Skeletal muscle tissue (tissue), 4 donors: ENCODE results near the gene NCOR1. TPM values are rescaled to one million over a fixed set of nuclear protein-coding genes. Genes with fewer than 3 reads are reported as not detected.

Experiments used
- H3K27ac ChIP-seq: one replicate; pipeline ENCODE4 v1.7.0; 2013; ENCODE audit warnings: mild to moderate bottlenecking, low read depth, low read length, inconsistent platforms
- H3K27me3 ChIP-seq, 3 donors: one replicate each; pipeline ENCODE4 v1.7.0; 2013; ENCODE audit warnings: low read length in 3 of 3; ENCODE audit not compliant: control insufficient read depth in 3 of 3, insufficient read depth in 3 of 3
- H3K36me3 ChIP-seq, 3 donors: one replicate each; pipeline ENCODE4 v1.7.0; 2013; ENCODE audit warnings: low read length in 3 of 3; ENCODE audit not compliant: control insufficient read depth in 3 of 3, insufficient read depth in 3 of 3
- H3K4me1 ChIP-seq, 3 donors: one replicate each; pipeline ENCODE4 v1.7.0; 2013; ENCODE audit warnings: low read length in 3 of 3, mild to moderate bottlenecking in 3 of 3; ENCODE audit not compliant: control insufficient read depth in 3 of 3, insufficient read depth in 3 of 3
- H3K4me3 ChIP-seq, 3 donors: one replicate each; pipeline ENCODE4 v1.7.0; 2013; ENCODE audit warnings: low read length in 3 of 3
- H3K9ac ChIP-seq, 3 donors: one replicate each; pipeline ENCODE4 v1.7.0; 2013; ENCODE audit warnings: low read length in 3 of 3, mild to moderate bottlenecking in 3 of 3, moderate library complexity in 2 of 3, low read depth in 1 of 3
- H3K9me3 ChIP-seq, 3 donors: one replicate each; pipeline ENCODE4 v1.7.0; 2013; ENCODE audit warnings: low read length in 3 of 3; ENCODE audit not compliant: control insufficient read depth in 3 of 3
- total RNA-seq: library from RNA; depleted of rRNA; stranded (reverse); fragments of >200 nt; gene quantifications from one replicate; pipeline ENCODE4 v1.2.3, GENCODE V29; 2014
- donor health status: Osteomylitis.

Gene NCOR1
- 50.1 TPM for total RNA-seq

- Histone ChIP-seq H3K9ac (peak within 1 kb of the TSS; percentile 91 to 96 (median 93)), H3K27ac (peak within 1 kb of the TSS; percentile 94), H3K9me3 (no peaks in the 10 kb centered on the region), H3K27me3 (no peaks in the 10 kb centered on the region), H3K4me3 (peak within 1 kb of the TSS; percentile 88 to 99 (median 96)), H3K36me3 (no peaks in the 10 kb centered on the region), H3K4me1 (peaks cover 16 to 28% (median 19%) of the 10 kb centered on the region in 3 donors)
These were observed at the start of gene NCOR1 for GRCh38 chr17:16215273-16215964. Gene NCOR1, minus strand, starts transcription at chr17:16215534. Its CDS starts 20,965 bp downstream, at chr17:16194569.

- H3K36me3 ChIP-seq = no peaks in the 10 kb centered on the region
- H3K27ac ChIP-seq = no peak overlapping the region
- no peak overlapping the region for H3K4me3 ChIP-seq
- no peaks in the 10 kb centered on the region for H3K9me3 ChIP-seq
- peaks cover 12 to 16% (median 14%) of the 10 kb centered on the region in 3 donors for H3K4me1 ChIP-seq
- no peak overlapping the region for H3K9ac ChIP-seq
- no peaks in the 10 kb centered on the region for H3K27me3 ChIP-seq
These were observed 46.9 kb upstream of the NCOR1 start for GRCh38 chr17:16262201-16262600.

- Histone ChIP-seq H3K9me3 (no peaks in the 10 kb centered on the region), H3K36me3 (no peaks in the 10 kb centered on the region), H3K4me3 (no peak overlapping the region), H3K4me1 (peaks cover 21 to 26% (median 21%) of the 10 kb centered on the region in 3 donors), H3K9ac (no peak overlapping the region), H3K27ac (no peak overlapping the region), H3K27me3 (no peaks in the 10 kb centered on the region)
These were observed 45.7 kb upstream of the NCOR1 start for GRCh38 chr17:16261049-16261448.

- H3K4me1 ChIP-seq = peaks cover 31 to 34% (median 32%) of the 10 kb centered on the region in 3 donors
- H3K4me3 ChIP-seq = peak overlapping the region in 2 of 3 donors; percentile 51 to 58
- peak overlapping the region; percentile 56 for H3K27ac ChIP-seq
- peak overlapping the region in 1 of 3 donors; percentile 68 for H3K9ac ChIP-seq
- H3K9me3 ChIP-seq = no peaks in the 10 kb centered on the region
- H3K36me3 ChIP-seq = no peaks in the 10 kb centered on the region
- no peaks in the 10 kb centered on the region for H3K27me3 ChIP-seq
These were observed 44.6 kb upstream of the NCOR1 start for GRCh38 chr17:16259926-16260325.

- H3K4me1 ChIP-seq = peaks cover 31 to 34% (median 33%) of the 10 kb centered on the region in 3 donors
- no peaks in the 10 kb centered on the region for H3K27me3 ChIP-seq
- H3K9me3 ChIP-seq = no peaks in the 10 kb centered on the region
- no peak overlapping the region for H3K4me3 ChIP-seq
- H3K27ac ChIP-seq = no peak overlapping the region
- H3K9ac ChIP-seq = no peak overlapping the region
- no peaks in the 10 kb centered on the region for H3K36me3 ChIP-seq
These were observed 43.6 kb upstream of the NCOR1 start for GRCh38 chr17:16258901-16259300.

GRCh38 chr17:16255481-16255921 lies 40.2 kb upstream of the NCOR1 start:
- peak overlapping the region; percentile 32 to 80 (median 46) for H3K9ac ChIP-seq
- H3K9me3 ChIP-seq = no peaks in the 10 kb centered on the region
- no peaks in the 10 kb centered on the region for H3K27me3 ChIP-seq
- peak overlapping the region; percentile 22 to 61 (median 57) for H3K4me3 ChIP-seq
- H3K4me1 ChIP-seq = peaks cover 28 to 29% (median 29%) of the 10 kb centered on the region in 3 donors
- H3K36me3 ChIP-seq = no peaks in the 10 kb centered on the region
- H3K27ac ChIP-seq = peak overlapping the region; percentile 51

- no peaks in the 10 kb centered on the region for H3K27me3 ChIP-seq
- H3K9me3 ChIP-seq = no peaks in the 10 kb centered on the region
- H3K4me1 ChIP-seq = peaks cover 23% of the 10 kb centered on the region in 3 donors
- no peaks in the 10 kb centered on the region for H3K36me3 ChIP-seq
- H3K4me3 ChIP-seq = no peak overlapping the region
- peak overlapping the region; percentile 51 for H3K27ac ChIP-seq
- peak overlapping the region in 2 of 3 donors; percentile 46 to 80 for H3K9ac ChIP-seq
These were observed 39.6 kb upstream of the NCOR1 start for GRCh38 chr17:16254773-16255400.

GRCh38 chr17:16251556-16251955 lies 36.2 kb upstream of the NCOR1 start:
- H3K27me3 ChIP-seq = no peaks in the 10 kb centered on the region
- H3K9ac ChIP-seq = no peak overlapping the region
- H3K36me3 ChIP-seq = peaks cover 0 to 2% (median 0%) of the 10 kb centered on the region in 3 donors
- peaks cover 14 to 17% (median 14%) of the 10 kb centered on the region in 3 donors for H3K4me1 ChIP-seq
- no peak overlapping the region for H3K4me3 ChIP-seq
- no peaks in the 10 kb centered on the region for H3K9me3 ChIP-seq
- no peak overlapping the region for H3K27ac ChIP-seq

GRCh38 chr17:16251043-16251442 lies 35.7 kb upstream of the NCOR1 start:
- peaks cover 0 to 2% (median 0%) of the 10 kb centered on the region in 3 donors for H3K36me3 ChIP-seq
- no peak overlapping the region for H3K27ac ChIP-seq
- no peaks in the 10 kb centered on the region for H3K27me3 ChIP-seq
- H3K4me3 ChIP-seq = no peak overlapping the region
- peaks cover 9 to 12% (median 10%) of the 10 kb centered on the region in 3 donors for H3K4me1 ChIP-seq
- no peak overlapping the region for H3K9ac ChIP-seq
- no peaks in the 10 kb centered on the region for H3K9me3 ChIP-seq

GRCh38 chr17:16250635-16251034 lies 35.3 kb upstream of the NCOR1 start:
- Histone ChIP-seq H3K4me1 (peaks cover 5 to 7% (median 6%) of the 10 kb centered on the region in 3 donors), H3K9ac (no peak overlapping the region), H3K9me3 (no peaks in the 10 kb centered on the region), H3K27ac (no peak overlapping the region), H3K4me3 (no peak overlapping the region), H3K27me3 (no peaks in the 10 kb centered on the region), H3K36me3 (peaks cover 0 to 2% (median 0%) of the 10 kb centered on the region in 3 donors)
